HG02610 (cell line): ENCODE results near the gene GSTM3.
"Not testable (repeated sequence)": the region's sequence is repeated elsewhere in the genome, so short reads cannot be mapped to it uniquely, and the experiment has no call there.

Source experiments
- ATAC-seq: cut with Tn5 transposase; IDR thresholded peaks from one replicate; pipeline ENCODE4 v1.9.1; 2021; ENCODE audit warnings: mild to moderate bottlenecking, moderate library complexity; ENCODE audit not compliant: unreplicated experiment

GSTM3 gene

DNA sequence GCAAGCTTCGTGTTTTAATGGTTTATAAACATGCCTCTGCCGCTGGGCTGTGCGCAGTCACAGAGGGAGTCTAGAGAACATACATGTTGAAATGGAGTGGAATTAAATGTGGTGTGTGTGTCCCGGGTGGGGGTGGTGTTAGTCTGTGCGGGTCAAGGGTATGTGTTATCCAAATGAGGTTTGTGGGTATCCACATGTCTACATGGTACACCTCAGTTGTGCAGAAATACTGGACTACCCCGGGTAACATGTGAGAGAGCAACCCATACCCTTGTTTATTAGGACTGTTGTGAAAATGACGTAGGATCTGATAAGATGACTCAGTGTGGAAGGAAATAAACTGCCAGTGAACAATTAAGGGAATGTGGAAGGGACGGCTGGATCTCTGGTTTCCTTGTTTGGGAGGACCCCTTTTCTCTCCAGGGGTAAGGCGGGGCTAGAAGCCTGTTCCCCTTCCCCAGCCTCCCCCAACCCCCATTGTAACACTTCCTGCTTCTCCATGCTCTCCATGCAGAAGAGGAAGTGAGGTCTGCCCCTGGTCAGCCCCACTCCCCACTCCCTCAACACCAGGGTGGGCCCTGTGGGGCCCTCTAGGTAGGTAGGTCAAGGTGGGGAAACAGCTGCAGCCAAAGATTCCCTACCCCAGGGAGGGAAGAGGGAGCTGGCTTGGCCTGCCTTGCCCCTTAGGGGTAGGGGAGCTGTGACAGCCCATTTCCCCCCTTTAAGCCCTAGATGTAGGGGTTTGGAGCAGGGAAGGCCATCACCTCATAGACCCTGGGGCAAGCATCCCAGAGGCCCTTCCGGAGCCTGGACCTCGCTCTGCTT is 22.2 kb upstream of the GSTM3 start:
- ATAC-seq: no peak

DNA sequence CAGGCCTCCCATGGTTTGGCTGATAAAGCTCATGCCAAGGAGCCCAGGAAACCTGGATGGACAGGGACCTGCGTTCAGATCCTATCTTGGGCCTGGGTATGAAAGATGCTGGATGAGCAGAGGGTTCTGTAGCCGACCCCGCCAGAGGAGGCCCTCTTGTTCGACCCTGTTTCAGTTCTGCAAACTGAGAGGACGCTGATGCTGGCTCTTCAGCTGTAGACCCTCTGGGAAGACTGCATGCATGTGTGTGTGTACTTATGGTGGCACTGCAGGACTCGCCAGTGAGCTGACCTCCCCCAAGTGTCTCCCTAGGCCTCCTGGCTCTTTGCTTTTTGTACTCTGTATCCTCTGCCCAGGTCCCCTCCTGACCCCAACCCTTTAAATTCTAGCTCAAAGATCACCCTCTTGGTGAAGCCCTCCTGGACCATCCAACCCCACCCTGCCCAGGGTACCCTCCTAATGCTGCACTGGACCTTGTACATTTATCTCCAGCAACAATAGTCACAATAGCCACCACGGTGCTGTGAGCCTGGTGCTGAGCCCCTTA is 21.3 kb upstream of the GSTM3 start:
- ATAC-seq: no peak

DNA sequence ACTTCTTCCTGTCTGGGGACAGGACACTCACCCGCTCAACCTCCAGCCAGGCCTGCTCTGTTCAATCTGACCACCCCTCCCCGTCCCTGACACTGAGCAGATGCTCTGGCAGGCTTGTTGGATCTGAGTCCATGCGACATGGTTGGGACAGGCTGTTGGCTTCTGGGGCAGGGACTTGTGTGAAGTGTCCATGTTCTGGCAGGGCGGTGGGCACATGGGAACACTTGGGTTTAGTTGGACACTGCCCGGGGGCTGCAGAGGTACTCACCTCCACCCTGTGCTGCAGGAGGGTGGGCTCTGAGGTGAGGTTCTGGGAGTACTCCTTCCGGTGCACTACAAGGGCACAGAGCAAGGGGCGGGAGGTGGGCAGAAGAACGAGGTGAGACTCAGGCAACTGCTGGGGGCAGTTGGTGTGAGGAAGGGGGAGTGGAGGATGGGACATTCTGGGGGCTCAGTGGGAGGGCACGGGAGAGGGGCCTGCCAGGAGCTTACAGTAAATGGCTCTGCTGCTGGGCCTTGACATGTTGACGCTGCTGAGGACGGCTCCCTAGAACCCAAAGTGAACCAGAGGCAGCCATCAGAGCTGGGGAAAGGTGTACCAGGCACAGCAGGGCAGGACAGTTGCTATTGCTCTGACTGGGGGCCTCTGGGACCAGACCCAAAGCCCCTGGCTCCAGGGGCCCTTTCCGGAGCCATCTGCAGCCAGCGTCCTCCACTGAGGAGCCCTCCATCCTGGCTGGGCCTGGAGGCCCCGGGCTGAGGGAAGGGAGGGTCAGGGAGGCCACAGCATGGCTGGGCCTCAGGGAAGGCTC is 20.6 kb upstream of the GSTM3 start:
- ATAC-seq: no peak

DNA sequence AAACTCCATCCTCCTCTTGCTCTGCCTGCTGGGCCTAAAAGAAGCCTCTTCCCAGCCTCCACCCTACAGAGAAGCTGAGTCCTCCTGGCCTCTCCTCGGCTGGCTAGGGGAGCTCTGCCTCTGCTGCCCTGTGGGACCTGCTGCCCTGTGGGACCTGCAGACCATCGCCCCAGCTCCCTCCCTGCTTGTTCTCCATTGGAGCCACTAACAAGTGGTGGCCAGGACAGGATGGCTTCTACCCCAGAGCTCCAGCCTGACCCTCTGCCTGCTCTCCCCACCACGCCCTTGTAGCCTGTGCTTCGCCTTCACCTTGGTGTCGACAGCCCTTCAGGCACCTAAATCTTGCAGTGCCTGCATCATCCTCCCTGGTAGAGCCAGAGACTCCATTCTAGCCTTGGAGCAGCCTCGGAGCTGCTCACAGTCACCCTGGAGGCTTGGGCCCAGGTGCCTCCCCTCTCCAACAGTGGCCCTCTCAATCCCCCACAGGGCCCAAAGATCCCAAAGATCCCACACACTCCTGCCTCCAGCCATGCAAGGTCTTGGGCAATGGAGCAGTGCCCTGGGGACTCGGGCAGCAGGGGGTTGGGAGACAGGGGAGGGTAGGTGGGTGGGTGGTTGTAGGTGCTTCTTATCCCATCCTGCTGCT is 19.9 kb upstream of the GSTM3 start:
- ATAC-seq: no peak

DNA sequence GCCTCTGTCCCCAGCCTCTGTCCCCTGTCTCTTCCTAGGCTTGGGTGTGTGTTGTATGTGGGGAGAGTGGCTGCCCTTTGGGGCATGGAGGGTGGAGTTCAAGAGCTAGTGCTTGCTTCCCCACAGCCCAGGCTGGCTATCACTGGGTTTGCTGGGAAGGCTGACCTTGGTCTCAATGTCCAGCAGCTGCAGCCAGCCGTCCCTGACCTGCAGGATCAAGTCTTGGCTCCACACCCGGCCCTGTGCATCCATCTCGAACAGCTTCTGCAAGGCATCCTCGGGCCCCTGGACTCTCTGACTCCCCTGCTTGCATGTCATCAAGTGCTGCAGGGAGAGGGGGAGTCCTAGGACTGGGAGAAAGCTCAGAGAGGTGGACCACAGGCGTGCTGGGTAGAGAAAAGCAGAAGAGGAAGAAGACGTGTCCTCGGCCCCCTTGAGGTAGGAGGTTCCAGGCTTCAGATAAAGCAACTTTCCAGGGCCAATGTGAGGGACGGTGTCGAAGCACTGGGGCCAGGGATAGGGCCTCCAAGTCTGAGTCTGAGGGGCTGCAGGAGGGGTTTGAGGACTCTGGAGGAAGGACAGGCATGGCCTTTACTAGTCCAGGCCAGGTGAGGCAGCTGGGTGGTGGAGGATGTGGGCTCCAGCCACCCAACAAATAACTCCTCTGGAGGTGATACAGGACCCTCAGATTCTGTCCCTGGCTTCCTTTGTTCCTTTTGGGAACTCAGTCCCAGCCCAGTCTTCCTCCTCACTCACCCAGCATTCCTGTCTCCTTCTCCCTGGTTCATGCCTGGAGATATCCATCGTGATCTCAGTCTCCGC is 18.9 kb upstream of the GSTM3 start:
- no peak for ATAC-seq

DNA sequence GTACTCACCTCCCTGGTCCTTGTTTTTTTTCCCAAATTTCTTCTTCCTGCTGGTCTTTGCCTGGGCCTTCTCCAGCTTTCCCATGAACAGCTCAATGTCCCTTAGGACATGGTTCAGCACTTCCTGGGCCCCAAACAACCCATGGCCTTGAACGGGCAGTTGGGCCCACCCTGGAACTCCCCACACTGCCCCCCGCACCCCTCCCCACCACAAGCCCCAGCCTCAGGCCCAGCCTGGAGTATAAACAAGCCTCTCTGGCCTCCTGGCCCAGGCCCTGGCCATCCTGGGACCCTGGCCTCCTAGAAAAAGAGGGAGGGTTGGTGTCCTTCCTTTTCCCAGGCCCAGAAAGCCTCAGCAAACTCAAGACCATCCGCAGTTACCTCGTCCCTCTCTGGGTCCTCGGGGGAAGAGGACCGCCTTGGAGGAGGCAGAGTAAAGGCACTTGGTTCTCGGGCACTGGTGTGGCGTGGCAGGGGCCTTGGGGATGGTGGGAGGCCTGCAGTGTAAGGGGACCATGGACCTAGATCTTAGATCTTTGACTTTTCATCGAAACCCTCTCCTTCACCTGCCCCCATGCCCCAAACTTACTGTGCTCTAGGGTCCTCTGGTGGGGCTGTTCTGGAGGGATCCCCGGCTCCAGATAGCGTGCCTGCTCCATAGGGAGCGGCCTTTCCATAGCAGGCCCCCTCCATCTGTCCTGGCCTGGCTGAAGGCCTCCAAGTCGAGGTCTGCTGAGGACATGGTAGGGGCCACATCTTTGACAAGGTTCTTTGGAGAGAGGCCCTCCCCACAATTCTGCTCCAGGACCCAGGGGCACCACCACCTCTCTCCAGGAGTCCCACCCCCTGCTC is 17.3 kb upstream of the GSTM3 start:
- no peak for ATAC-seq

DNA sequence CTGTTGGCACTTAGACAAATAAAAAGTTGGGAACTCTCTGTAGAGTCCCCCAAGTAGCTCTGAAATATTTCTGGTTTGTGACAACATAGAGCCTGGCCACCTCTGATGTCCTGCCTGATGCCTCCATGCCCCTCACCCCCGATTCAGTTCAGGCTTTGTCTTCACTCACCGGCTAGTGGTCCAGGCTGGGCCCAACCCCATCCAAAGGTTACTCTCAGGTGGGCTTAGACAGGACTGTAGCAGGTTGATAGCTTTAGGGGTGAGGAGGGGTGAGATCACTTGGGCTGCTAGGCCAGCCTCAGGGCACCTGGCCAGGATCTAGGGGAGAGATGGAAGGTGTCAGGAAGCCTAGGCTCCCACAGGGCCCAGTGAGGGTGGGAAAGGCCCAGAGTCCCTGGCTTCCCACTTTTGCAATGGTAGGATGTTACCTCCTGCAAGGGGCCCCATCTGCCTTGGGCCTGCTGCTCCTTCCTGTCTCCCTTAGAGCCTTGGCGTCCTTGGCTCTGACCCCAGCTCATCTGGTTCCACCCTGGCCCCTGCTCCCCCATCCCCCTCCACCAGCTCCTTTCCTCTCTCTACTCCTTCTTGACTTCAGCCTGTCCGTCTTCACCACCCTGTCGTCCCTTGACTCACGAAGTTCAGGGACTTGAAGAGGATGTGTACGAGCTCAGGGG is 16.1 kb upstream of the GSTM3 start:
- ATAC-seq: no peak

DNA sequence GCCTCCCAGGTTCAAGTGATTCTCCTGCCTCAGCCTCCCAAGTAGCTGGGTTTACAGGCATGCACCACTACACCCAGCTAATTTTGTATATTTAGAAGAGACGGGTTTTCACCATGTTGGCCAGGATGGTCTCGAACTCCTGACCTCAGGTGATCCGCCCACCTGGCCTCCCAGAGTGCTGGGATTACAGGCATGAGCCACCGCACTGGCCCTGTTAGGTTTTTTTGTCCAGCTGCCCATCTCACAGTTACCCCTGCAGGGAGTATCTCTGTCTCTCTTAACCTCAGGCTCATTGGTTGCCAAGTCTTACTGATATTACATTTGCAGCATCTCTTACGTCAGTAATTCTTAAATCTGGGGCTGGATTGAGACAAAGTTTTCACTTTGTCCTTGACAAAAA is 15.5 kb upstream of the GSTM3 start:
- ATAC-seq: not testable (repeated sequence)

DNA sequence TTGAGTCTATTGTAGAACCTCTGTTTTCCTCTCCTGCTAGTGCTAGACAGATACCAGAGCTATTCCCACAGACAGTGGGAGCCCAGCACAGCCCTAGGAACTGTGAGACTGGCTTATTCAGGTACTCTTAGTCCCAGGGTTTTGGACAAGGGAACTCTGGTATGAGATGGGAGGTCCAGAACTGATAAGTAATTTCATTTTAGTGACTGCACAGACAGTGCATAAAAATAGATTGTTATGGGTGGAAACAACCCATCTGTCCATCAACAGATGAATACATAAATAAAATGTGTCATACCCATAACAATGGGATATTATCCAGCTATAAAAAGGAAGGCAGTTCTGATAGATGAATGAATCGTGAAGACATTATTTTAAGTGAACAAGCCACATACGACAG is 13.9 kb upstream of the GSTM3 start:
- no peak for ATAC-seq

DNA sequence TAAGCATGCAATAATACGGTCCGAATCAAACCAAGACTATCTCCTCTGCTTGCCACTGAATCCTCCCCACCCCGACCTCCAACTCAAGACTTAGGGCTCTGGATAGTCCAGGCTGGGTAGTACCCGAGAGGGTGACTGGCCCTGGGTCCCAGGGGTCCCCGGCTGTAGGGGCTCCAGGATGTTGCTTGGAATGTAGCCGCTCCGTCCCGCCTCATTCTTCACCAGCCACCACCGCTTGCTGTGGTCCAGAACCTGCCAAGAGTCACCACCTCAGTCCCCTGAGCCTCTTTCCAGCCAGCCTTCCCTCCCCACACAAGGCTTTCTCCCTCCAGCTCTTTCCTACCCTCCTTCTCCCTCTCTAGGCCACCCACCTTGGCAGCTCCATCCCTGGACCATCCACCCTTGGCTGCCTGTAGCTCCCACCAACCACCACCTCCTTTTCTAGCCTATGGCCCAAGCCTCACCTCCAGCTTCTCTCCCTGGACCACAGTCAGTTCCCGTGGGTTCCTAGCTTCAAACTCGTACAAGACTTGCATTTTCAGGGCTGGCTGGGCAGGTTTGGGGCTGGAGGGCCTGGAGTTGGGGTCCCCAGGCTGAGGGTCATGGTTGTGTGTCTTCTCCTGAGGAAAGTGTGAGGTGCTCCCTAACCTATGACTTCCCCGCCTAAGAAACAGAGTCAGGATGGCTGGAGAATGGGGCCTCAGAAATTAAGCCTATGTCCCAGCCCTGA is 10.9 kb upstream of the GSTM3 start:
- ATAC-seq: no peak

DNA sequence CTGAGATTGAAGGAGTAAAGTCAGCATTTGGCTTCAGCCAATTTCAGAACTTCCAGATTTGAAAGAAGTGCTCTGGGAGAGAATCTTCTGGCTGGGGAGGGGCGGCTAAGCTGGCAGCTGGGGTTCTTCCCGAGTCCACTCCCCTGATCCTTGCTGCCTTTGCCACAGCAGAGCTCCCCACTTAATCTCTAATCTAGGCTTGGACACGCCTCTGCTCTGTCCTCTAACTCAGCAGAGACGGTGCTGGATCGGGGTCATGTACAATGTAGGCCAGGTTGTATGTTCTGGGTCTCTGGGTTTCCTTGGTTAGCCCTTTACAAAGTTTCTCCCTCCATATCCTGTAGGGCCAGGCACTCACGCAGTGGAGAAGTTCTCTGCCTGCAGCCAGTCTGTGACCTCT is 10.1 kb upstream of the GSTM3 start:
- ATAC-seq: no peak

DNA sequence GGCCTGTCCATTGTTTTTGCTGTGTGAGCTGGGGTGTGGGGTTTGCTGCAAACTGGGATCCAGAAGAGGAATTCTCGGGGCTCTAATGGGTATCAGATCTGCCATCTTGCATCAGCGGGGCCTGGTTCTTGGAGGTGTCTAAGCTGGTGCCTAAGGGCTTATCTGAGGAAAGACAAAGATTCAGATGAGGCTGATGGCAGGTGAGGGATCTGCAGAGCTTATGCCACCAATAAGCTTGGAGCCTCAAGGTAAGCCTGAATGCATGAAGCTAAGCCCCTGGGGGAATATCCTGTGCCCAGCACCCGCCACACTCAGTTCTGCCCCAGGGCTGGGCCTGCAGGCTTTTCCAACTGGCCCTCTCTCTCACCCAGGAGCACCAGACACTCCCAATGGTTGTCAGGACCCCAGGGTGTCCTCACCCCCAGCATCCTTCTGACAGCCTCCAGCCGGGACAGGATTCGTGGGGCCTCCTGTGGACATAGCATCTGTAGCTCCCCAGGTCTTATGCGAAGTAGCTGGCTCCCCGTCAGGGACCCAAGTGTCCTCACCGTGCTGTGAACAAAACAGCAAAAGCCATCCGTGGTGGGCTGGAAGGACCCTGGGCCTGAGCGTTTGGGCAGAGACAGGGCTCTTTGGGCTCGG is 9.5 kb upstream of the GSTM3 start:
- no peak for ATAC-seq

DNA sequence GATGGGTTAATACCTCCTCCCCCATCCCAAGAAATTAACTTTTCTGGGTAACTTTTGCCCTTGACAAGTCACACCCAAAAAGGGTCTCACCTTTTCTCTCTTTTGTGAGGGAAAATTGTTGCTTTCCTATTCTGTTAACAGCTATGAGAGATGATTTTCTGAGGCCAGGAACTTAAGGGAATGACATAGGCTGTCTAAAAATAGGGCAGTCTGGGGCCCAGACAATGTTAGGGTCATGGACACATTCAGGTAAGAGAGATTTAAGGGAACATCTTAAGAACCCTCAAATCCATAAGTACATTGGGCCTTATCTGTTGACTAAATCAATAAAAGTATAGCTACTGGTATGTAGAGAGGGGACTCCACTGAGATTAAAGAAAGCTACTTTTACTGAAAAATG is 8.4 kb upstream of the GSTM3 start:
- no peak for ATAC-seq

DNA sequence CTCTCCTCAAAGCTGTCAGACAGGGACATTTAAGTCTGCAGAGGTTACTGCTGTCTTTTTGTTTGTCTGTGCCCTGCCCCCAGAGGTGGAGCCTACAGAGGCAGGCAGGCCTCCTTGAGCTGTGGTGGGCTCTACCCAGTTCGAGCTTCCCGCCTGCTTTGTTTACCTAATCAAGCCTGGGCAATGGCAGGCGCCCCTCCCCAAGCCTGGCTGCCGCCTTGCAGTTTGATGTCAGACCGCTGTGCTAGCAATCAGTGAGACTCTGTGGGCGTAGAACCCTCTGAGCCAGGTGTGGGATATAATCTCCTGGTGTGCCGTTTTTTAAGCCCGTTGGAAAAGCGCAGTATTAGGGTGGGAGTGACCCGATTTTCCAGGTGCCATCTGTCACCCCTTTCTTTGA is 7.5 kb upstream of the GSTM3 start:
- not testable (repeated sequence) for ATAC-seq

DNA sequence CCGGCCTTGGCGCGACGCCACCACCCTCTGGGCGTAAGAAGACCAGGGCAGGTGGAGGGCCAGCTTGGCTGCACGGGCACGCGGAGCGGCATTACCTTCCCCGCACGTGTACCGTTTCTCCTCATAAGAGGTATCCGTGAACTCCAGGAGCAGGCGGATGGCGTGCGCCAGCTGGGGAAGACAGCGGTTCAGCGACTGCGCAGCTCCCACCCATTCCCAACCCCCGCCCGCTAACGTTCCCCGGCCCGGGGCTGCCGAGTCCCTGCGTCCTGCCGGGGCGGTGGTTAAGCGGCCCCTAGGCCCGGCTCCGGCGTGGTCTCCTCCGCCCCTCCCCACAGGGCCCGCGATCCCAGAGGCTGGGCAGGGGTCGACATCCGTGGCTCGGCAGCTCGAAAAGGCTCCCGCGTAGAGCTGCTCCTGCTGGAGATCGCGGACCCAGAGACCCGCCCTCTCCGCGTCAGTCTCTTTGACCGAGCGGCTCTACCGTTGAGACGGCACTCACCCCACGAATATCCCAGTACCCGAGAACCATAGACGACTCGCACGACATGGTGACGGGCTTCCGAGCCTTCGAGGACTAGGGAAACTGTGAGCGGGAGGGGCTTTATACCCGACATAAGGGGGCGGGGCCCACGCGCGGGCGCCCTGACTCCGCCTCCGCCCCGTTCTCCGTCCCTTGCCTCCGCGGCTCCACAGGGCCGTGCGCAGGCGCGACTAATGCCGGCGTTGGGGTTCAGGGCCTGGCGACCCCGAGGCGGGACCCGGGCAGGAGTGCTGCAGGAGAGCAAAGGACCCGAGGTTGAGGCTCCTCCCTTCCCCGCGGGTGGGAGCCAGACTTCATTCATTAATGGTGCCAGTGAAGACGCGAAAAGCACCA is 862 bp downstream of the GSTM3 start:
- ATAC-seq: peak; percentile 91

DNA sequence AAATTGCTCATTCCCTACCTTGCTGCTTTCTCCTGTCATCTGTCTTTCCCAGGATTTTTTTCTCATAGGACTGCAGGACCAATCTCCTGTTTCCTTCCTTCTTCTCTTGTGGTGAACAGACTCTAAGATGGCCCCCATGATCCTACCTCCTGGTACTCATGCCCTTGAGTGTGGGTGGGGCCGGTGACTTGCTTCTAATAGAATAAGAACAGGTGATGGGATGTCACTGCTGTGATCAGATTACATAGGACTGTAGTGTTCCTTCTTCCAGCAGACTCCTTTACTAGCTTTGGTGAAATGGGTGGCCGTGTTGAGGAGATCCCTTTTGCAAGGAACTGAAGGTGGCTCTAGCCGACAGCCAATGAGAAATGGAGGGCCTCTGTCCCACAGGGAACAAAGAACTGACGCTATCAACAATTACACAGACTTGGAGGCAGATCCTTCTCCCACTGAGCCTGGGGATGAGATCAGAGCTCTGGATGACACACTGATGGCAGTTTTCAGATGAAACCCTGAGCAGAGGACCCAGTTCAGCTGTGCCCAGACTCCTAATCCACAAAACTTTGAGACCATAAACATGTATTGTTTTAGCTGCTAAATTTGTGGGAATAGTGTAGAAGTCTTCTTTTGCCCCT is 7.5 kb downstream of the GSTM3 start:
- no peak for ATAC-seq
